ENCODE results near the gene KIF22. TPM values are rescaled to one million over a fixed set of nuclear protein-coding genes. Genes with fewer than 3 reads are reported as not detected.

The KIF22 gene
- total RNA-seq, 1 experiment from 2014 or later = 155 TPM

DNA sequence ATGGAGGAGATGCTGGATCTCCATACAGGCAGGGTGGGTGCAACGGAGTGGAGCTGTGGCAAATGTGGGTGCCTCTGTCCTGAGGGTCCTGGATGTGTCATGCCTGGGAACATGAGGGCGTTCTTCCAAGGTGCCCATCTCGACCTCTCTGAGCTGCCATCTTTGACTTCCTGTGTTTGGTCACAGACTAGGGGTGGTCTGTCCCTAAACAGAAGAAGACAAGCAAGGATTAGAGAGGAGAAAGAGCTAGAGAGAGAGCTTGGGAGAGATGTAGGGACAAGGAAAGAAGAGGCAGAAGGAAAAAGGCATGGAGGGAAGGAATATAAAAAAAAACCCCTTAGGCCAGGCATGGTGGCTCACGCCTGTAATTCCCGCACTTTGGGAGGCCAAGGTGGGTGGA is 15.8 kb upstream of the KIF22 start:
- Histone ChIP-seq H3K27ac (ENCODE audit: low read depth, low read length) (no peak overlapping the region), H3K4me1 (ENCODE audit: control insufficient read depth in 1 of 2, insufficient read depth in 2 of 2, low read length in 2 of 2) (peaks cover 2 to 19% of the 10 kb centered on the region in 2 experiments; a peak in 2 of 4 replicates), H3K4me3 (replicated peaks in 1 of 2; ENCODE audit: low read depth in 1 of 2, low read length in 2 of 2) (no peak overlapping the region), H3K9ac (ENCODE audit: low read length) (no peak overlapping the region), H3K9me2 (ENCODE audit: insufficient read depth) (no peaks in the 10 kb centered on the region), H3K79me2 (ENCODE audit: insufficient read depth, low read length) (no peaks in the 10 kb centered on the region), H4K20me1 (ENCODE audit: insufficient read depth) (no peaks in the 10 kb centered on the region), H2AFZ (ENCODE audit: low read depth, low read length, poor library complexity, severe bottlenecking) (no peak overlapping the region), H3K4me2 (ENCODE audit: low read length) (no peak overlapping the region), H3K36me3 (ENCODE audit: control insufficient read depth in 1 of 2, insufficient read depth in 2 of 2, low read length in 2 of 2) (no peaks in the 10 kb centered on the region), H3K9me3 (ENCODE audit: control insufficient read depth in 1 of 2, insufficient read depth in 1 of 2, low read depth in 1 of 2, low read length in 2 of 2) (no peaks in the 10 kb centered on the region), H3K27me3 (ENCODE audit: insufficient read depth, low read length) (no peaks in the 10 kb centered on the region)
- ChIA-PET RAD21 (ENCODE audit: low non-redundant PET in 1 of 2, low total read pairs in 2 of 2, uncharacterized antibody in 2 of 2, unreplicated experiment in 2 of 2) (no interaction called here), POLR2A (interaction anchor here (0.7 kb wide), 1 partner anchor 15 kb away, joined by 4 read pairs; no protein-coding TSS in a partner anchor), CTCF (interaction anchor here (1.8 kb wide), 1 partner anchor 15 kb away, joined by 5 read pairs; the partner anchor contains the start of gene KIF22)
- DNase-seq (ENCODE audit: low read depth, low spot score) (no peak), ATAC-seq (no peak)
- TF ChIP-seq SRF (IDR thresholded peaks at IDR 0.05; ENCODE audit: low read depth) (no peak), CEBPB (IDR thresholded peaks at IDR 0.05; ENCODE audit: low read depth) (no peak), POLR2AphosphoS5 (IDR thresholded peaks at IDR 0.05; ENCODE audit: low read depth, low read length) (no peak), ELF1 (IDR thresholded peaks at IDR 0.05; ENCODE audit: borderline replicate concordance, low read depth) (no peak), ZNF274 (IDR thresholded peaks at IDR 0.05; ENCODE audit: low read depth, low read length) (no peak), SIN3A (IDR thresholded peaks at IDR 0.05; ENCODE audit: low read depth) (no peak), CBX3 (IDR thresholded peaks at IDR 0.05; ENCODE audit: low read depth) (no peak), ZFX (IDR thresholded peaks at IDR 0.05) (no peak), POLR2A (IDR thresholded peaks at IDR 0.05; ENCODE audit: borderline replicate concordance, extremely low read depth, insufficient read depth, insufficient read length) (no peak), YY1 (IDR thresholded peaks at IDR 0.05; ENCODE audit: extremely low read depth, insufficient replicate concordance, low read depth, low read length) (no peak), SP1 (IDR thresholded peaks at IDR 0.05; ENCODE audit: low read depth) (no peak), EZH2 (IDR thresholded peaks at IDR 0.05) (no peak), TCF7L2 (IDR thresholded peaks at IDR 0.05; ENCODE audit: borderline replicate concordance, extremely low read depth, insufficient read depth, insufficient read length) (no peak)
- TF ChIP-seq, protein P1, sequence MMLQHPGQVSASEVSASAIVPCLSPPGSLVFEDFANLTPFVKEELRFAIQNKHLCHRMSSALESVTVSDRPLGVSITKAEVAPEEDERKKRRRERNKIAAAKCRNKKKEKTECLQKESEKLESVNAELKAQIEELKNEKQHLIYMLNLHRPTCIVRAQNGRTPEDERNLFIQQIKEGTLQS (IDR thresholded peaks at IDR 0.05) = no peak
- TF ChIP-seq, protein P2, sequence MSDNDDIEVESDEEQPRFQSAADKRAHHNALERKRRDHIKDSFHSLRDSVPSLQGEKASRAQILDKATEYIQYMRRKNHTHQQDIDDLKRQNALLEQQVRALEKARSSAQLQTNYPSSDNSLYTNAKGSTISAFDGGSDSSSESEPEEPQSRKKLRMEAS (IDR thresholded peaks at IDR 0.05) = no peak
- intact Hi-C loops (cut with micrococcal nuclease) = no loop called here
- BruUV-seq (replicated peaks) = no TSS peak
